ENCODE results near the gene HADHA.

GRCh38 chr2:26185304-26185928 lies 59.0 kb downstream of the HADHA start:
- no peak for TF ChIP-seq POLR2A (IDR thresholded peaks at IDR 0.05; ENCODE audit: low read depth, low read length)
- TF ChIP-seq POLR2AphosphoS5 (IDR thresholded peaks at IDR 0.05; ENCODE audit: insufficient read depth, low read depth, low read length), result no peak
- no peak for TF ChIP-seq MYC (IDR thresholded peaks at IDR 0.05; ENCODE audit: low read depth, low read length)
- no peak for TF ChIP-seq CTCF (IDR thresholded peaks at IDR 0.05; ENCODE audit: extremely low read depth in 1 of 2, insufficient read depth in 1 of 2, low read depth in 1 of 2, low read length in 2 of 2)
